GM19238 (cell line): ENCODE results near the gene ABO.
"Not testable (repeated sequence)": the region's sequence is repeated elsewhere in the genome, so short reads cannot be mapped to it uniquely, and the experiment has no call there.

Experiments
- DNase-seq: peaks from one replicate; pipeline ENCODE4 v3.0.0; 2011; ENCODE audit warnings: low spot score; ENCODE audit not compliant: insufficient read length

ABO gene

DNA sequence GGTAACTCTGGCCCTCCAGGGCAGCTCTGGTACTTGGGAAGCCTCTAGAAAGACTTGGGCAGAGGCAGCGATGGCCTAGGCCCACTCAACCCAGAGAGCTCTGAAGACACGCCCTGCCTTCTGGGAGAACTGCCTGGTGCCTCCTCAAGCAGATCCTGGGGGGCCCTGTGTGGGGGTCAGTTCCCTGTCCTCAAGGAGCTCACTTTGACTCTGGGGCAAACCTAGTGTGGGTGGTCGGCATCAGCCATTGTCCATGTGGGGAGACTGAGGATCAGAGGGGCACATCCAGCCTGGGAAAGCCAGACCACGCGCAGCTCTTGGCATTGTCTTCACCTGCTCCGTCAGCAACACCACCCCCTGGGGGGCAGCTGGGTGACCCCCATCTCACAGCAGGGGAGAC lies 28.0 kb downstream of the ABO start:
- DNase-seq: no peak

DNA sequence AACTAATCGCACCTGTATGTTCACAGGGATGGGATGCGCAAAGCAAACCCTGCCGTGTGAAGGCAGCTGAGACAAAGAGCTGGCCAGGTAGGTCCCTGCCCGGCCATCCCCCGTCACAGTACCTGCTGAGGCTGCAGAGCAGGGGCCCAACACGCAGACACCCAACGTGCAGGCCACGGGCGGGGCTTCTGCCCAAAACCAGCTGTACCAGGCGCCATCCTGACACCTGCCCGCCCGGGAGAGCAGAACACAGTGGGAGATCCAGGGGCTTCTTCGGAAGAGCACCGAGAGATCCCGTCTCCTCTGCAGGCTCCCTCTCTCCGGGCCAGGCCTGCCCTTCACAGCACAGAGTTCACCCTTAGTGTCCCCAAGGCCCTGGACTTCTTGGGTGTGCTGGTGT lies 28.4 kb downstream of the ABO start:
- DNase-seq: no peak

DNA sequence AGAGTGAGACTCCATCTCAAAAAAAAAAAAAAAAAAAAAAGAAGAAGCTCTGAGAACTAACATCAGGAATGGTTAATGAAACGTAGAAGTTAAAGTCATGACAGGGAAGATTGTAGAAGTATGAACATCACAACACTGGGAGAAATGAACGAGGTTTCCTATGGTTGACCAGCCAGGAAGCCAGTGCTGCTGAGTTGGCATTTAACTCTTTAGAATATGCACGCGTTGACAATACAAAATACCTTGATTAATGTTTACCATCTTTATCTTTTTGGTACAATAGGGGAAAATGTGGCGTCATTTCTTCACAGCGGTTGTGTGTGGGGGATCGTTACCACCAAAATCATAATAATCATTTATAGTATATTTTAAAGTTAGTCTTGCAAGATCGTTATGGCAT lies 32.0 kb downstream of the ABO start:
- DNase-seq: no peak

DNA sequence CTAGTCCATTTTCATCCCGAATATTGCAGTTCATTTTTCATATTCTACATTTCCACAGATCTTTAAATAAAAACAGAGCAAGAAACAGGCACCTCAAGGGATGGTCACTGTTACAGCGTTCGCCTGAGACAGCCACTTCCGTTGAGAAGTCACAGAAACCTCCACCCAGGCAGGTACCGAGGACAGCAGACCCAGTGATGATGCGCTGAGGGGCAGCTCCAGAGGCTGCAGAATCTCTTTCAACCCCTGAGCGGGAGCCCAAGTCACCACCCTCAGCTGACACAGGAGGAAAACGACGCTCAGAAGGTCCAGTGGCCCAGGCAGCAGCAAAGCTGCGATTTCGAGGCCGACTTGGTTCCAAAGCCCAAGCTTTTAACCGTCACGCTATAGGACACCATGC lies 32.8 kb downstream of the ABO start:
- DNase-seq: no peak

DNA sequence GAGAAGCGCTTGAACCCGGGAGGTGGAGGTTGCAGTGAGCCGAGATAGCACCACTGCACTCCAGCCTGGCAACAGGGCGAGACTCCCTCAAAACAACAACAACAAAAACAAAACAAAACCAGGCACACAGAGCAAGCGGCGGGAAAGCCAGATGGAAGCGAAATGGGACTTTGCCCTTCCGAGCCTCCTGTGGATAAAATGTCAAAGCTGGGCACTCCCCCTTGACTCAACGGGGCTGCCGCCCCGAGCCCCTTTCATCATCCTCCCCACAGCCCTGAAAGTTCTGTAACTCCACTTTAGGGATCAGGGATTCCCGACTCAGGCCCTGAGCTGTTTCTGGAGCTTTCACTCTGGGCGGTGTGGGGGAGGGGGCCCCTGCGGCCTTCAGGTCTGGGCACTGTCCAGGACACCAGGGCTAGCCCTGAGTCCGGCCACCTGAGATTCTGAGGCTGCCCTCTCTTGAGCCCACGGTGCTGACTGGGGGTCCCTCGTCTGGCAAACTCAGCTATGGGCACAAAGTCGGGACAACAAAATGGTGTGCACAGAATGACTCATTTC lies 35.4 kb downstream of the ABO start:
- DNase-seq: no peak

DNA sequence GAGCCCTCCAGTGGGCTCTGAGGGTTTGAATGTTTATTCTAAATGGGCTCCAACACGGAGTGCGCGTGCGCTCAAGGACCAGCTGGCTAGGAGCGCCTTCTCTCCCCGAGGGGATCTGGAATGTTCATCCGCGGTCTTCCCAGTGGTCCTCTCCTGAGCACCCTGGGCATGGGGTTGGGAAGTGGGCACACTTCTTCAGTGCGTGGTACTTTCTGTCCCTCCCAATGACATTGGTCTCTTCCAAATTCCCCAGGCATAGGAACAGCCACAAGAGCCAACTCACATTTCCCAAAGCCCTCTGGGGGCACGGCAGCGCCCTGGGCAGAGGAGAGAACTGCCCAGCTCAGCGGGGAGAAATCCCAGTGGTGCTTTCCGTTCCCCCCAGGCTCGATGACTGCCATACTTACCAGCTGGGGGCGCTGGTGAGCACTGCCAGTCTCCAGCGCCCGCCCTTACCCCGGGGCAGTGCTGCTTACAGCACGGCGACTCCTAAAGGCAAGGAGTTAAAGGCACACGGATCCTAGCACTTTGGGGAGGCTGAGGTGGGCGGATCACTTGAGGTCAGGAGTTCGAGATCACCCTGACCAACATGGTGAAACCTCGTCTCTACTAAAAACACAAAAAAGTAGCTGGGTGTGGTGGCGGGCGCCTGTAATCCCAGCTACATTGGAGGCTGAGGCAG lies 36.0 kb downstream of the ABO start:
- peak; percentile 64 for DNase-seq

DNA sequence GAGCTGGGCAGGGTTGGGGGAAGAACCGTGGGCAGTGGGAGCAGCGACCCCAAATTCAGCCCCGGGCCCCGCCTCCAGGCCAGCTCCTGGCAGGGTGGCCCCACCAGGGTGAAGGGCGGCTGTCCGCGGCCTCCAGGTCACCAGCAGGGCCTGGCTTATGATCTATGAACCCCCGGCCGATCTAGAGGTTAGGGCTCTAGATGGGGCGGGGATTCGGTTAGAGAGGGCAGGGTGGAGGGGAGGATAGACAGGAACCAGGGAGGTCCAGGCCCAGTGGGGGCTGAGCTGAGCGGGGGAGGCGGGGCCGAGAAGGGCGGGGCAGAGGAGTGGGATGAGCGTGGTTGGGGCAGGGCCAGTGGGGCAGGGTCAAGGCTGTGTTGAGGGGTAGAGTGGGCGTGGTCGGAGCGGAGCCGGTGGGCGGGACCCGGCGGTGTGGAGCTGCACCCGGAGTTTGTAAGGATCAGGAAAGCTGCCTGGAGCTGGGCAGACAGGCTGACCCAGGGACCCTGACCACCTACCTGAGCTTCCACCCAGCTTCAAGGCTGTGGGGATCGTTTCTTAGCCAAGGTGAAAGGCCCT lies 36.6 kb downstream of the ABO start:
- peak; percentile 20 for DNase-seq

DNA sequence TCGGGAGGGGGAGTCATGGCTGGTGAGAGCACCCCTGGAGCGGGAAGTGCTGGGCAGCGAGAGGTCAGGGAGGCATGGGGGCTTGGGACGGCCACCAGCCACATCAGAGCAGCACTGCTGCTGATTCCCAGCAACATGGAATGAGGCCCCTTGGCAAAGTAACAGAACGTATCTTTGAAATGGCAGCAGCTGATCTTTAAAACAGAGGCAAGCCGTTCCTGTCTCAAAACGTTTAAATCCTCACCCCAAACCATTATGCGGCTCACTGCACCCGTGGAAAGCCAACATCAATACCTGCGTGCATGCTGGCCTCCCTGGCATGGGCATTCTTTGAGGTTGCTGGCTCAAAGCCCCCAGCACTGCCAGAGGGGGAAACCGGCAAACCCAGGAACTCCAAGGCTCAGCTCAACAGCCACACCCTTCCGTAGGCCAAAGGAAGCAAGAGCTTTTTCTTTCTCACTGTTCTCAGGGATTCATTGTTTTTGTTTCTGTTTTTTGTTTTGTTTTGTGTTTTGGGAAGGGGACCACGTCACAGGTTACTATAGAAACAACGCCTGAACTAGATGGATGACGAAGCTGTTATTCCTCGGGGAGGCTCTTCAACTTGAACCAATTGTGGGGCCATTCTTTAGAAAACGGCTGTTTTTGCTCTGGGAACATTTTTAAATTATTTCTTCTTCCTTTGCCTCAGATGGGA lies 37.8 kb downstream of the ABO start:
- no peak for DNase-seq

DNA sequence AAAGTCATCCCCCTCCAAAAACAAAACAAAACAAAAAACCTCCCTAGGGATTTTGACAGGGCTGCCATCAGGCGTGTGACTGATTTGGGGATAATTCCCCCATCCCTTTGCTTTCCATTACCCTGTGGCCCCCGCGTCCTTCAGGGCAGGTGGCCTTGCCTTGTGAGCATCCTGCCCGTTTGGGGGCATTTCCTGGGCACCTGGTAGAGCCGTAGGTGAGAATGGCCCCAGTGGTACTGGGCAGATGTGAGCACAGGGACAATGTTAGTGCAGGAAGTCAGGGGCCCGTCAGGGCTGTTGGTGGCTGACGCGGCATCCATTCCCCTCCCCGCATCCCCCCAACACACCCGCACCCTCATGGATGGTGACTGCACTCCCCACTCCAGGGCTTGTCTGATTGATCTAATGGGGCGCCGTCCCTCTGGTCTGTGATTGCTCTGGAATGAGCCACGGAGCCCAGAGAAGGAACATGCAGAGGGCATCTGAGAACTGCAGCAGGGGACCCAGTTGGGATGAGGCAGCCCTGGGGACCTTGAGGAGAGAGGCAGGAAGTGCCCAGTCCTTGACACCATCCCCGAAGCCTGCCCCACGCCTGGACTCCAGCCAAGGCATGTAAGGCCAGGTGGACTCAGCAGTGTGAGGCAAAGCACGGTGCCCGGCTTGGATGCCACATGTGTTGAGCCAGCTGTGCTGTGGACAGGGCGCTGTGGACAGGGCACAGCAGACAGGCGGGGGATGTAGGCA lies 38.5 kb downstream of the ABO start:
- DNase-seq: not testable (repeated sequence)

DNA sequence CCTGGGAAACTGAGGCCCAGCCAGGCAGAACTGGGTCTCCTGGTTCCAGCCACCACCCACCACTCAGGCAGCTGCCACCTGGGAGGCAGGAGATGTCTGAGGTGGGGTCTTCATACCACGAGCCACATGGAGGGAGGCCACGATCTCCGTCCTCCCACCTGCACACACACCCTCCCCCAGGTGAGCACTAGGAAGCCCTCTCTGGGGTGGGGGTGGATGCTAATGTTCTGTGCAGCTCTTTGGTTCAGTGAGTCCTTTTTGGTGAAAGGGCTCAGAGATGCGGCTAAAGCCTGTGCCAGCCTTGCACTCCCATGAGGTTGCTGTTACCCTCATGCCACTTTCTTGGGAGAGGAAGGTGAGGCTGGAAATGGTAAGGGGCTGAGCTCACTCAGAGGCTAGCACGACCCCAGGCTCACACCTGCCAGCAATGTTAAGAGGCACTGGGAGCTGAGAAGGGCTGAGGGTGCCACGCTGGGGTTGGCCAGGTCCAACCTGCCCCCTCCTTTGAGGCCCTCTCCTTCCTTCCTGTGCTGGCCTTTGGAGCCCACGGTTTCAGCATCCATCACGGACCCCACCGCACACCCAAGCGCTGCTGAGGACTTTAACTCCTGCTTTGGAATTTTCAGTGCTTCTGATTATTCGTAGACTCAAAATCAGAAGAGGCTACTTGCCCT lies 39.3 kb downstream of the ABO start:
- no peak for DNase-seq

DNA sequence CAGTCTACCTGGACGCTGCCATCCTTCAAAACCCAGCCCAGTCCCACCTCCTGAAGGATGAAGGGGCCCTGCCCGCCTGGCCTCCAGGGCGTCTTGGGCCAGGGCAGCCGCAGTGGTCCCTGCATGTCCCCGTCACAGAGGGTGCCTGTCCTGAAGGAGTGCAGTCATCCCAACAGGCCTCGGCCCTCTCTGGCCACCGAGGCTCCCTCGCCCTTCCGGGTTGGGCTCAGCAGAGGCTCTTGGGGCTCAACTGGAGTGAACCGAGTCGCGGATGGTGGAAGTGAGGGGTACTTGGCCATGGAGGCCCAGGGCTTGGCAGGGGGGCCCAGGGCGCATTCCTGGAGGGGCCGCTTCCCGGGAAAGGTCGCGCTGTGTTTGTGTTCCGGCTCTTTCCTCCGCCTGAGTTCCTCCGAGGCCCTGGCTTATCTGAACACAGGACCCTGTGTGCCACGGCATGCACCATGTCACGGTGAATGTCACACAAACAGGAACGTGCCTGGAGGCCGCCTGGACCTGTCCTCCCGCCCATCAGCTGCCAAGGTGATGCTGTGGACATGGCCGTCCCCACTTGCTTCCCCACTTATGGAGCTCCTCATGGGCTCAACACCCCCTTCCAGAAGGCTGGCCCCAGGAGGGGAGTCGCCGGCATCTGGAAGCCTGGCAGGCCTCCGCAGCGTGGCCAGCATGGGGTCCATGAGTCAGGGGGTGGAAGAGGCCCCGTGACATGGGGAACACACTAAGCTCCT lies 40.3 kb downstream of the ABO start:
- no peak for DNase-seq

DNA sequence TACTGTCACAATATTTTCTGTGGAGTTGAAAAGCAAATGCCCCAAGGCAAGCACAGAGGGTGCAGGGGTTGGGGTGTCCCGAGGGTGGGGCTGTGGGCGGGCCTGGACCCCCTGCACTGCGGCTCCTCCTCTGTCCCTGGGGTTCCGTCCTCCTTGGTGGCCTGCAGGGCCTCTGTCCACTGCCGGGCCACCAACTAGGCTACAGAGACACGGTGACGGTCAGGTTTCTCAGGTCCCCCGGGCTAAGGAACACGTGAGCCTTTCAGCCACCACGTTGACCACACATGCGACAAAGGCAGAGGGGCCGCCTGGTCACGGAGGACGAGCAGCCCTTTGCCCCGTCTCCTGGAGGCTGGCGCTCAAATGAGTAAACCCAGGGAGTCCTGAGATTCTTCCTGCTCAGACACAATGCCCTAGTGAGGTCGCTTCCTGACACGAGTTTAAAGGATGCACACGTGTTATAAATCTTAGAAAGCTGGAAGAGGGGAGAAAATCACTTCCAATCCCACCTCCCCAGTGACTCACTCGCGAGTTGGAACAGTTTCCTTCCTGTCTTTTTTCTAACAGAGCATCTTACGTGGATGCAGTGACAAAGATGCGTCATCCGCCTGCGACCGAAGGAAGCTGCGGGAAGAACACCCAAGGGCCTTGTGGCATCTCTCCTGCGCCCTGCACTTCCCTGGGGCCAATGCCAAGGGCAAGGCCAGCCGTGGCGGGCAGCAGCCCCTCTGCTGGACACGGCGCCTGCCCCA lies 41.1 kb downstream of the ABO start:
- DNase-seq: no peak

DNA sequence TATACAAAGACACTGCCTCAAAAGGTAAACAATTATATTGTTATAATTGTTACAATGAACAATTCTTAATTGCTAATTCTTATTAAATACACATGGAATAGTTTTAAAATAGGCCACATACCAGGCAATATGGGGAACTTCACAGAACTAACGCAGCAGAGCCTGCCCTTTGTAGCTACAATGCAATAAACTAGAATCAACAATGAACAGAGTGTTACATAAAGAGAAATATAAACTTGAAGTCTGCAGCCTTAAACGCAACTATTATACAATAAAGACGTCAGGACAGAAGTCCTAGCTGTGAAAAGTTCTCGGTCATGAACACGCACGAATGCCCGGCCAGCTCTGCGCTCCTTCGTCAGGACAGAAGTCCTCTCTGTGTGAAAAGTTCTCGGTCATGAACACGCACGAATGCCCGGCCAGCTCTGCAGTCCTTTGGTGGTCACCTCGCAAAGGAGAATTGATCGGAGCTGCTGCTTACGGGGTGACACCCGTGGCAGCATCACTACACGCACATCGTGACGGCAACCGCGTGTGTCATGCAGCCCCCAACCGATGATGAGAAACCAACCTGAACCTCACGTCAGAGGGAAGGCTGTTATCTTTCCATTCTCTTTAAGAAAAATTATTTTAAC lies 43.0 kb downstream of the ABO start:
- not testable (repeated sequence) for DNase-seq

DNA sequence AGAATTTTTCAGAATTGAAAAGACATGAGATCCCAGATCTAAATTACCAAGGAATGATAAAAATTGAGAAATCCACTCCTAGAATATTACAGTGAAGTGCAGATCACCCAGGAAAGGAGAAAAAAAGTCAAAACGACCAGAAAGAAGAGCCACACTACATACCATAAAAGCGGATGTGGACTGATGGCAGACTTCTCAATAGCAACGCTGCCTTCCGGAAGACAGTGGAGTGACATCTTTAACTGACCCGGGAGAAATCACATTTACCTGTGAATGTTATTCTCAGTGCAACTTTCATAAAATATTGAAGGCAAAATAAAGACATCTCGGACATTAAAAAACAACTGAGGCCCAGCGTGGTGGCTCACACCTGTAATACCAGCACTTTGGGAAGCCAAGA lies 44.5 kb downstream of the ABO start:
- DNase-seq: not testable (repeated sequence)

DNA sequence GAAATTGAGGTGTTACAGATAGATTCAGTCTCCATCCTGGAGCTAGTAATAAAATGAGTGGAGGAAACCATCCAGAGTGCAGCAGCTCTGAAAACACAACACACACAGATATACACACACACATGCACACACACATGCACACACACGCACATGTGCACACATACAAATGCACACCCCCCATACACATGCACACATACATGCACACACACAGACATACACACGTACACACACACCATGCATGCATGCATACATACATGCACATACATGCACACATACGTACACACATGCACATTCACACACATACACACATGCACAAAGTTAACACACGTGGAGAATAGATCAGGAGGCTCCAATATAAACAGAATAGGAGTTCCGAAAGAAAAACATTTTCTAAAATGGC lies 44.9 kb downstream of the ABO start:
- no peak for DNase-seq

DNA sequence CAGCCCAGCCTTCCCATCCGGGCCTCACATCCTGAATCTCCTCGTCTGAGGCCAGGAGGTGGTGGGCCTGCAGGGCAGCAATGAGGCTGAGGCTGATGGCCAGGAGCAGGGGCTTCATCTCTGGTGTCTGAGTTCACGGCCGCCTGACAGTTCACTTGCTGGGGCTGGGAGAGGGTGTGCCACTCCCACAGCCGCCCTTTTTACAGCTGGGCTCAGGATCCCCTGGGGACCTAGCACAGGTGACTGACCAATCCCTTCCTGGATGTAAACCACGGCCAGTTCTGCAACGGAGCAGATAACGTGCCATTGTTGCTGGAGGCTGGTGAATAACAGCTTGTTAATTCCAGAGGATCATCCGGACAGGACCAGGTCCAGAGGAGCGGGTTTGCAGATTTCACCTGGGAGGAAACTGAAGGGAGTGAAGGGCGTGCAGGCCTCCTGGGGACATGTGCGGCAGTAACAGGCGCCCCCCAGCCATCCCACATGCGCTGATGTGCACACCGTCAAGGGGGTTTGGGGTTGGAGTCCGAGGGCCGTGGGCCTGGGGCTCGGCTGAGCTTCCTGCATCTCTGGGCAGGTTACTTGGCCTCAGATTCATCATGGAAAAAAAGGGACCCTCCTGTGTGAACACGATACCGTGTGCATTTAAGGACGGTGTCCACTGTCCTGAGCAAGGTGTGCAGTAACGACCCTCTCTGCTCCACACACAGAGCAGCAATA lies 46.4 kb downstream of the ABO start:
- not testable (repeated sequence) for DNase-seq

DNA sequence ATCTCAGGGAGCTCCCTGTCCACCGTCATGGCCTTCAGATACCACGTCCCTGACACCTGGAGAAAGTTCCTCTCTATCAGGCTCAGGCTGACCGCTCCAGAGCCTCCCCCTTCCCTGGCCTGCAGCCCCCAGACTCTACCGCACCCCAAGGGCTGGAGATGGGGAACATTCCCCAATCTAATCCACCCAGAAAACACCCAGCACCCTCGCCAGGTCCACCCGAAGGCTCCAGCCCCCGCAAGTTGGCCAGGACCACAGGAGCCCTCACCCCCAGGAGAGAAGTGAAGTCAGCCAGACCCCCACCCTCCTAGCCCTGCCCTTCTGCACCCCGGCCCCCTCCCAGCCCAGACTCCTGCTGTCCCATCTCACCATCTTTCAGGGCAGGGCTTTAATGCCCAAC lies 47.0 kb downstream of the ABO start:
- DNase-seq: not testable (repeated sequence)

DNA sequence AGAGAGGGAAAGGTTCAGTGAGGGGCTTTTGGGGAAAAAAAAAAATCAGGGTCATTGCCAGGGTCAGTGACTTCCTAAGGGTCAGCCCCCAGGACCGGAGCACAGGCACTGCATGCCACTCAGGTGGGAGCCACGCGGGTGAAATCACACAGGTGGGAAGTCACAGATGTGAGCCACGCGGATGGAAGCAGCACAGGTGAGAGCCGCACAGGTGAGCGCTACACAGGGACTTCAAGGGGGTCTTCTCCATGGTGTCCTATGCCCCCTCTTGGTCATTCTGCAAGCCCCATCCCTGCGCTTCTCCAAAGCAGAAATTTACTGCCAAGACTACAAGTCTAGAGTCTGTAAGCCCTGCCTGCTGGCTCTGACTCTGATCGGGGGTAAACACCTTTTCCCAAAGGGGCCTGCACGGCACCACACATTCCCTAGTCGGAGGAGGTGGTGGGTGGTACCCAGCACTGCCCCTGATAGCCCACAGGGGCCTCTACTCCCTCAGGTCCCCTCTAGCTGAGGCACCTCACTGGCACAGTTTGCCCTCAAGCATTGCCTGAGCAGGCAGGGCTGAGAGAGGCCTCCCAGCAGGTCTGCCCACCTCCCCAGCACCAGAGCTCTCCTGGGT lies 47.6 kb downstream of the ABO start:
- no peak for DNase-seq
